ENCODE results near the gene HOXC12.

The HOXC12 gene

DNA sequence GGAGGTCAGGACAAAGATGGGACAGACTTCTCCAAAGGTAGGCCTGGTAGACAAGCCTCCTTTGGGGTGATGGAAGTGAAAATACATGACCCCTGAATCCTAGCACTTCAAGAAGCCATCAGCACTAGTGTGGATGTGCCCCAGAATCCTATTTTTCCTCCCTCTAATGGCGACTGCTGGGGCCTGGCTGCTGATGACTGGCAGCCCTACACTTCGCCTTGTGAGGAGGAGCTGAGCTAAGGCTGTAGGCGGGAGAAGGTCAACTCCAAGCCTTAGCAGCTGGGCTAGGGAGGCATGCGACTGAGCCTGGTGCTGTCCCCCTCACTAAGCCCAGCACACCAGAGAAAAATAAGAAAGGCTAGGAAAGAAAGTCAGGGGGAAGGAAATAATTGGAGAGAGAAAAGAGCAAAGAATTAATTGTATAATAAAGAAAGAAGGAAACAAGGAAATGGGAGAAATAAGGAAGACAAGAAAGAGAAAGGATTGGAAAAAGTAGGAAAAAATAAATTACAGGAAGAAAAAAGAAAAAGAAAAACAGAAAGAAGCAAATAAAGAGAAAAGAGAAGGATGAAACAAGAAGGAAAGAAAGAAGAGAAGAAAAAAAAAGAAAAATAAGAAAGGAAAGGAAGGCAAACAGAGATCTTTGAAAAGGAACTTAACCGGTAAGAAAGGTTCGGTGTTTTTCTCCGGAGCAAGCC, 25.6 kb downstream of the HOXC12 start:
- peak; percentile 66 for DNase-seq (ENCODE audit: low read depth)
- H3K4me3 ChIP-seq (ENCODE audit: low read depth, low read length), result peak overlapping the region; percentile 70

DNA sequence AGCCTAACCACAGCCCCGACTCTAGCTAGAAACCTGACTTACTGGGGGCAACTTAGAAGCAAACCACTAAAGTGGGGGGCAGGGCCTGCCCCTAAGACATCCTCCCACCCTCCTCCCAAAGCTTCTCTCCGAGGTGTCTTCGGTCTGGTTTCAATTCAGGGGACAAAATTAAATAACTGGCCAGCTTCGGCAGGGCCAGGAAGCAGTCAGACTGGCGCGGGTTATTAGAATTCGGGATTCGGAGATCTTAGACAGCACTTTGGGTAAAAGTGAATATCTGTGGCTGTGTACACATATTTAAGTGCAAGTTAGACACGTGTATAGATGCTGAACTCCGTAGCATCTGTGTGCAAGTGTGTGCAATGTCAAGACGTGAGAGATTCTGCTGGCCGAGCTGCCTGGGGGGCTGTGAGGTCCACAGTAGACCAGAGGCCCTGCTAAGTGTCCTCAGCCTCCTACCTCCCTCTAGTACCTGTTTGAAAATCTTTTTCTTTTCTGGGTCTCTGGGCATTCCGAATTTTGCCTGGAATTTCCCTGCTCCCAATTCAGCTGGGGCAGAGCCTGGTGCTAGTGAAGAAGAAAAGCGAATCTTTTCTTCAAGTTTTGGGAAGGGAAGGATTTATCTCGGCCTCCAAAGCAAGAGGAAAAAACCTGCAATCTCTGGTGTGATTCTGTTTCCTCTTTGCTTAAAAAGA, 26.2 kb downstream of the HOXC12 start:
- H3K4me3 ChIP-seq (ENCODE audit: low read depth, low read length), result peak overlapping the region; percentile 70
- DNase-seq (ENCODE audit: low read depth), result no peak

DNA sequence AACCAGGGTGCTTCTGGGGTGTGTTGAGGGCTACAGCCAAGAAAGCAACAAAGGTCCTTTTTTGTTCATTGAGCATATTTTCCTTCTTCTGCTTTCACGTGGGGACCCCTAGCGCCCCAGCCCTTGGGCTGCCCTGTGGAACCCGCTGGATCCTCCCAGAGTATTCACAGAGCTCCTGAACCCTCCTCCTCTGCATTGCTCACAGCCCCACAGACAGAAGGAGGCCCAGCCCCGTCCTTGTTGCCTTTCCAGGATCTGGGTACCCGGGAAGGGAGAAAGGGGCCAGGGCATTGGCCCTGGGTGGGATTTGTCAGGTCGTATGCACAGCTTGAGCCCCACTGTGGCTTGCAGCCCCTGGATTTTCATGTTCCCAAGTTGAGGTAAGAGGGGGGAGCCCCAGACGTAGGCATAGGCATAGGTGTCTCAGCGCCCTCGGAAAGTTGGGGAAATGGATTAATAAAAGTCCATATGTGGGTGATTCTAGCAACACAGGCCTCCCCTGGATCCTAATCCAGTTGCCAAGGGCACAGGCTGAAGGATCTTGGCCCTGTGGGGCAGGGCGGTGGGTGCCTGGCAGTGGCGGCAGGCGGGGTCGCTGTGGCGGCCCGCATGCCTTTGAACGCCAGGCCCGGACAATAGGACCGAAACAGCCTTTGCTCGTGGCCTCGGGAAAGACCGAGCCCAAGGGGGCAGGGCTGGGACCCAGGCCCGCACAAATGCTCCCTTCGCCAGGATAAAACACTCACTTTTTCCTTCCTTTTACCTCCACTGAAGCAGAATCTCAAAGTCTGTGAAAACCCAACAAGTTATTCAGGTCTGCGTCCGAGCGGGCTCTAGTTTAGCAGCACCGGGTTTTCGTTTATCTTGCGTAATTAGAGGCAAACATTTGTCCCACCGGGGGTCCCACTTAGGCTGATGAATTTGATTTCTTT, 27.2 kb downstream of the HOXC12 start:
- DNase-seq (ENCODE audit: low read depth), result no peak
- H3K4me3 ChIP-seq (ENCODE audit: low read depth, low read length), result peak overlapping the region; percentile 70

DNA sequence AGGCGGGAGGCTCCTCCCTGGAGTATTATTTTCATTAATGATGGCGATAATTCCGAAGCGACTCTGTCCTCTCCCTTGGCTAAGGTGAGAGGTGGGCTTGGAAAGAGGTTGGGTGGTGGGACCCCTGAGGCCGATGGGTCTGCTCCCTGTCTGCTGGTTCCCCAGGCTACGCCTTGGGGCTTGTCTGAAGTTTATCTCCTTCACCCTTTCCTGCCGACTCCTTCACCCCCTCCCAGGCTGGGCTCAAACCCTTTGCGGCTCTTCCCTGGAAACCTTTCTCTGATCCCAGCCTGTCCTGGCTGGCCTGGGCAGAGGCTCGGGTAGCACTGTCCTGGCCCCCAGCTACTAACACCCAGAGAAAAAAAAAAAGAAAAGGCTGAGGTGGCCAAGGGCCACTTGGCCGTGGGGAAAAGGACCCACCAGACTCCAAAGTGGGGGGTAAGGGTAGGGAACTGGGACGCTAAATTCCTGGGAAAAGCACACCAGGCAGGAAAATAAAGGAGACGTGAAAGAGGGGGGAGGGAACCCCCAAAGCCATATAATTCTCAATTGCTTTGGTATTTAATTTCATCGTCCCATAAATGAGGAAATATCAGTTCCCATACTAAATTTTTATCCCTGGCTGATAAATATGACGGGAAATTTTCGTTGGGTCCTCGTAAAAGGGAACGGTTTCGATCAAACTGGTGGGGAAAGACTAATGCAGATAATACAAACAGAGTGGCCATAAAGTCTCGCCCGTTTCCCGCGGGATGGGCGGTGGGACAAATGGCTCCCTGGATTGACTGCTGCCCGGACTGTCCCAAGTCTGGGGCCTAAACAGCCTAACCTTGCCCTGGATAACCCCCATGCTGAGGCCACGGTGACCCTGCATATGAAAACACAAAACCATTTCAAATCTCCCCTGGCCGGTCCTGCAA, 28.2 kb downstream of the HOXC12 start:
- DNase-seq (ENCODE audit: low read depth), result no peak
- H3K4me3 ChIP-seq (ENCODE audit: low read depth, low read length), result peak overlapping the region; percentile 70

DNA sequence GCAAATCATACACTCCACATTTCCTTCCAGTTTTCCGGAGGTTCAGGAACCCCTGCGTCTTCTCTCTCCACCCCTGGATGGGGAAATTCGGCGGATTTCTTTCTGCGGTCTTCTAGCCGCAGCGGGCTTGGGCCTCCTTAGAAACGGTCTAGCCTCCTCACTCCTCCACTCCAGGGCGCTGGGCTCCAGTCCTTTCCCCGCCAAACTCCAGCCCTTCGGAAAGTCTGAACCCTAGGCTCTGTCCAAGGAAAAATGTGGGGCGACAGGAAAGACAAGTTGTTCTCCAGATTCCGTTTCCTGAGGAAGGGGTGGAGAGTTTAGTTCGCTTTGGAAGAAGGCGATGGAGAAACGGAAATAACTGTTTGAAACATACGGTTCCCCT, 28.9 kb downstream of the HOXC12 start:
- DNase-seq (ENCODE audit: low read depth), result no peak
- peak overlapping the region; percentile 70 for H3K4me3 ChIP-seq (ENCODE audit: low read depth, low read length)

DNA sequence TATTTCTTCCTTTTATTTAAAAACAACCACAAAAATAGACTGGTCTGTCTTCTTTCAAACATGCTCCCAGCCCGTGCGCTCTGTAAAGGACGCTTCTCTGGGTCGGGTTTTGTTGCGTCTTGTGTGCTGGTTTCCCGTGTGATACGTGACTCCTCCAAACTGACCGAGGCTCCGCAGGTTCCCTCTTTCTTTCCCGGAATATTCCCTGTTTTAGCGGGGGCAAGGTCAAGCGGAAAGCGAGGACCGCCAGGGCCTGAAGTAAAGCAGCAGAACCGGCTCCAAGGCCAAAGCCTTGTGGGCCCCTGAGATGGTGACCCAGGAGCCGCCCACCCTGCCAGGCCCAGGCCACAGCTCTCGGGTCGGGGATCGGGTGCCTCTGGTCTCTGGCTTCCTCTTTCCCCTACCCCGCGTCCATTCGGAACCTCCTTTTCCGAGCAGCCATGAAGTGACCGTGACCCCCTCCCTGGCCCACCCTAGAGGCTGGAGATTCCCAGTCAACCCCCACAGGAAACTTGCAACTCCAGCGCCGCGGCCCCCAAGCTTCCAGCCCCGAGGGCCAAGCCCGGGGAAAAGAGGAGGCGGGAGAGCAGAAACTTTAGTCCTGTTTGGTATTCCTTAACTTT, 29.4 kb downstream of the HOXC12 start:
- H3K4me3 ChIP-seq (ENCODE audit: low read depth, low read length), result peak overlapping the region; percentile 70

DNA sequence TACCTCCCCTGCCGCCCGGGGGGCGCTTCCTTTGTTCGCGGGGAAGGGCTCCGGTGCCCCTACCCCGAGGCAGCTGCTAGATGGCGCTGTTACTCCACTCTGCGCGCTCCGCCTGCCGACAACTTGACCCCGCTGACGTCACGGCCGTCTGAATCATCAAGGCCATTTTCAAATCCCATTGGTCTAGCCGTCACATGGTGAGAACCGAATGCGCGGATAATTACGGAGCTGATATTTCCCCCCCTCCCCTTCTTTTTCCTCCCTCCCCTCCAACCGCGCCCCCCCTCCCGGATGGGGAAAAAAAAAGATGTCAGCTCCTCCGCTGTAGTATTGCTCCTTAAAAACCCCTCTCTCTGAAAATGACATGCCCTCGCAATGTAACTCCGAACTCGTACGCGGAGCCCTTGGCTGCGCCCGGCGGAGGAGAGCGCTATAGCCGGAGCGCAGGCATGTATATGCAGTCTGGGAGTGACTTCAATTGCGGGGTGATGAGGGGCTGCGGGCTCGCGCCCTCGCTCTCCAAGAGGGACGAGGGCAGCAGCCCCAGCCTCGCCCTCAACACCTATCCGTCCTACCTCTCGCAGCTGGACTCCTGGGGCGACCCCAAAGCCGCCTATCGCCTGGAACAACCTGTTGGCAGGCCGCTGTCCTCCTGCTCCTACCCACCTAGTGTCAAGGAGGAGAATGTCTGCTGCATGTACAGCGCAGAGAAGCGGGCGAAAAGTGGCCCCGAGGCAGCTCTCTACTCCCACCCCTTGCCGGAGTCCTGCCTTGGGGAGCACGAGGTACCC, 30.4 kb downstream of the HOXC12 start, which contains the start of gene HOXC10:
Gene HOXC10 (plus strand): TSS at position 246 of the 791 bp plus-strand sequence. CDS start 114 bp downstream, at position 360.
- DNase-seq (ENCODE audit: low read depth), result peak; percentile 95
- H3K4me3 ChIP-seq (ENCODE audit: low read depth, low read length), result peak within 1 kb of the TSS; percentile 71

More for the DNA sequence above, 29.4 kb downstream of the HOXC12 start:
- no peak for DNase-seq (ENCODE audit: low read depth)

DNA sequence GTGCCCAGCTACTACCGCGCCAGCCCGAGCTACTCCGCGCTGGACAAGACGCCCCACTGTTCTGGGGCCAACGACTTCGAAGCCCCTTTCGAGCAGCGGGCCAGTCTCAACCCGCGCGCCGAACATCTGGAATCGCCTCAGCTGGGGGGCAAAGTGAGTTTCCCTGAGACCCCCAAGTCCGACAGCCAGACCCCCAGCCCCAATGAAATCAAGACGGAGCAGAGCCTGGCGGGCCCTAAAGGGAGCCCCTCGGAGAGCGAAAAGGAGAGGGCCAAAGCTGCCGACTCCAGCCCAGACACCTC, 30.9 kb downstream of the HOXC12 start:
- DNase-seq (ENCODE audit: low read depth), result no peak
- peak overlapping the region; percentile 71 for H3K4me3 ChIP-seq (ENCODE audit: low read depth, low read length)

DNA sequence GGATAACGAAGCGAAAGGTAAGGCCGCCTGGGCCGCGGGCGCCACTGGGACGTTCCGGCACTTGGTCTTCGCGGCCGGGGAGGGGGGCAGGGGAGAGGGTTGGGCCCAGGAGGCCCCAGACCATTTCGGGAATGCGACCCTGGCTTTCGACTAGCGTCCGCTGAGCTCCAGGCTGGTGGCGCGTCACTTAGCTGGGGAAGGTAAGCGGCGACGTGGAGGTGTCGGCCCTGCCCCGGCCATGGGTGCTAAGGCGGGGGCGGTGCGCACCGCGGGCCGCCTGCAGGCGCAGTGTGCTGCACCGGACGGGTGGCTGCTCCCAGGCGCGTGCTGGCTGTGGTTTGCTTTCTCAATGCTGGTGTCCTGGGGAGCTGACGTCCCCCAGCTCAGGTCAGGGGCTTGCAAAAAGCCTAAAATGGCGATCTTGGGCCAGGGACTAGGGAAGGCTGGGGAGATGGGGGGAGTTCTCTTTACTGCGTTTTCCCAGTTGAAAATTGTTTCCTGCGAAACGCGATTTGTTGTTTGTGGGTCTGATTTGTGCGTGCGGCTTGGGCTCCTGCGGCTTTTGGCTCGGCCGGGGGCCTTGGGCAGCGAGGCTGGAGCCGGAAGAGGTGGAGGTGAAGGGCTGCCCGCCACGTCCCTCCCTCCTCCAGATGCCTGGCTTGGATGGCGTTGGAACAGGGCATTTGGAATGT, 31.4 kb downstream of the HOXC12 start:
- no peak for DNase-seq (ENCODE audit: low read depth)
- H3K4me3 ChIP-seq (ENCODE audit: low read depth, low read length), result peak overlapping the region; percentile 71

DNA sequence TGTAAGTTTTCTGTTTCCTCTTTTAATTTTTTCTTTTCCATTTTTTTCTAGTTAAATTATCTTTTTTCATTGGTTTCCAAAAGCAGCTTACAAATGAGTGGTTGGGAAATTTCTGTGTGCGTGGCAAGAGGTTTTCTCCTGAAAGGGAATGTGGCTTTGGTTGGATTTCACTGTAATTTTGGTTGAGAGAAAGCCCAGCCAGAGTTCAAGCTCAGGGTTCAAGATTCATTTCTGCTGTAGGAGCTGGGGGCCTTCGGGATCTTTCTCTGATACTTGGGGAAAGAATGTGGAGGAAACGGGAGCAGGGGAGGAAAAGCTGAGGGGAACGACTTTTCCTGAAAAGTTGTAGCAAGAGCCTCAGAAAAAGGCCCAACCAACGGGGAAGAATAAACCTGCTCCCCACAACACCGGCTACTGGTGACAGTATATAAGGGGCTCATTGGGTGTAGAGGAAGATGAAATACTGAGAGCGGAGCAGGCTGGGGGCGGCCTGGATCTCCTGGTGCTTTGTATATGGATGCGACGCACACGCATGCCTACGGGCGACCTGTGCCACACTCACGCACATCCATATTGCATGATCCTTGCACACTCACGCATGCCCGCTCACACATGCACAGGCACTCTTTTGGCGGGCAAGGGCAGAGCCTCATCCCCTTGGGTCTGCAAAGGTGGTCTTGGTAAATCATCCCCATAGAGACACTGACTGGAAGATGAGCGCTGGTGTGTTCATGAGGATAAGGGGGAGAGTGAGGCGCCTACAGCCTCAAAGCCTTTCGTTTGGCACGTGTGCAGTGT, 32.2 kb downstream of the HOXC12 start:
- DNase-seq (ENCODE audit: low read depth), result no peak
- H3K4me3 ChIP-seq (ENCODE audit: low read depth, low read length), result peak overlapping the region; percentile 71

DNA sequence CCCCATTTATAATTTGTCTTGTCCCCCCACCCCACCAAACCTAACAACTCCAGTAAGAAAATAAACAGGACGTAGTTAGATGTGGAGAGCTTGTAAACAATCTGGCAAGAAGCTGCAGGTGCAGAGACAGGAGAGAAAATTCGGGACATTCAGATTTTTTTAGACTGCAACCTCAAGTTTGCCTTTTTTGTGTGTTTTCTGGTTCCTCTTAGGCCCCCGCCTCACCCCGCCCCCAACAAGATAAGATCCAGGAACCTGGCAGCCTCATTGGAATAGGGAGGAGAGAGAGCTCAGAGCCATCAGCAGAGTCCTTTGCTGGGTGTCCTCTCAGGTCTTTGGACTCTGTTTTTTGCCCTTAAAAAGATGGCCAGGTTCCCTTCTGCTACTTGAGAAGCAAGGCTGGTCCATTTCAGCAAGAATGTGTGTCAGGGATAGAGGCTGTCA, 33.1 kb downstream of the HOXC12 start:
- no peak for DNase-seq (ENCODE audit: low read depth)
- H3K4me3 ChIP-seq (ENCODE audit: low read depth, low read length), result peak overlapping the region; percentile 71

DNA sequence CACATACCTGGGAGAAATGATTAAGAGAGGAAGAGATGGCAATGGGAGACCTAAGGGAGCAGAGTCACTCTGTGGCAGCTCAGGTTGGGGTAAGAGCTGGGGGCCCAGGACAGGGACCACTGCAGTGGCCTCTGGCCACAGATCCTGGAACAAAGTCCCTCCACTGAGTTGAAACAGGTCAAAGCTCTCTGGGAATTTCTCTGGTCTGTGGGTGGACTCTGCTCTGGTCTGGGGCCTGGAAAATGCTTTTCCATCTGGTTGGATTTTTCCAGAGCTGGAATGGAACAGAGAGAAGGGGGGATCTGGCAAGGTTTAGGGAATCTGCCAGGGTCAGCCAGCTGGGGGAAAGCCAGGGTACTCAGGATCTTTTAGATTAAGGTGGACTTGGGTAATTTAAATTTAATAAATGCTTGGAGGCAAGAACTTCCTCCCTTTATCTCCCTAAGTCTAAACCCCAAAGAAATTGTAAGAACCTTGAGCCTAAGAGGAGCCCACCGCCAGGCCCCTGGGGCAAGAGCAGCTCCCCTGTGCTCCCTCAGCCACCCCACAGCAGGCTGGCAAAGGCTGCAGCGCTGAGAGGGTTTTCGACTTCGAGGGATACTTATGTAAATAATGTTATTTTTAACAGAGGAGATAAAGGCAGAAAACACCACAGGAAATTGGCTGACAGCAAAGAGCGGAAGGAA, 34.0 kb downstream of the HOXC12 start:
- H3K4me3 ChIP-seq (ENCODE audit: low read depth, low read length), result peak overlapping the region; percentile 71
- no peak for DNase-seq (ENCODE audit: low read depth)

DNA sequence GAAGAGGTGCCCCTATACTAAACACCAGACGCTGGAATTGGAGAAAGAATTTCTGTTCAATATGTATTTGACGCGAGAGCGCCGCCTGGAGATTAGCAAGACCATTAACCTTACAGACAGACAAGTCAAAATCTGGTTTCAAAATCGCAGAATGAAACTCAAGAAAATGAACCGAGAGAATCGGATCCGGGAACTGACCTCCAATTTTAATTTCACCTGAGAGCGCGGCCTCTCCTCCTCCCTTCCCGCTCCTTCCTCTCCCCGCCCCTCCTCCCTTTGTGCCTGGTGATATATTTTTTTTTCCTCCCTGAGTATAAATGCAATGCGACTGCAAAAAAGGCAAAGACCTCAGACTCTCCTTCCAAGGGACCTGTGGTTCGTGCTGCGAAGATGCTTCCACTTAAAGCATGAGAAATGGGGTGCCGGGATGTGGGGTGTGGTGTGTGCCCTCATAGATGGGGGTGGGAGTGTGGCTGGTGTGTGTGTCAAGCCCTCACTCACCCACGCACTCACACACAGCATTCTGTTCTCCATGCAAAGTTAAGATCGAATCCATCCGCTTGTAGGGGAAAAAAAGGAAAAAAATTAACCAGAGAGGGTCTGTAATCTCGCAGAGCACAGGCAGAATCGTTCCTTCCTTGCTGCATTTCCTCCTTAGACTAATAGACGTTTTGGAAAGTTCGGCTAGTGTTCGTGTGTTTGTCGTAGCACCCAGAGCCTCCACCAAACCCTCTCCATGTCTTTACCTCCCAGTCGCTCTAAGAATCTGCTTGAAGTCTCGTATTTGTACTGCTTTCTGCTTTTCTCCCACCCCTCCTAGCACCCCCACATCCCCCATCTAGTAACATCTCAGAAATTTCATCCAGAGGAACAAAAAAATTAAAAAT, 34.8 kb downstream of the HOXC12 start:
- peak overlapping the region; percentile 71 for H3K4me3 ChIP-seq (ENCODE audit: low read depth, low read length)

DNA sequence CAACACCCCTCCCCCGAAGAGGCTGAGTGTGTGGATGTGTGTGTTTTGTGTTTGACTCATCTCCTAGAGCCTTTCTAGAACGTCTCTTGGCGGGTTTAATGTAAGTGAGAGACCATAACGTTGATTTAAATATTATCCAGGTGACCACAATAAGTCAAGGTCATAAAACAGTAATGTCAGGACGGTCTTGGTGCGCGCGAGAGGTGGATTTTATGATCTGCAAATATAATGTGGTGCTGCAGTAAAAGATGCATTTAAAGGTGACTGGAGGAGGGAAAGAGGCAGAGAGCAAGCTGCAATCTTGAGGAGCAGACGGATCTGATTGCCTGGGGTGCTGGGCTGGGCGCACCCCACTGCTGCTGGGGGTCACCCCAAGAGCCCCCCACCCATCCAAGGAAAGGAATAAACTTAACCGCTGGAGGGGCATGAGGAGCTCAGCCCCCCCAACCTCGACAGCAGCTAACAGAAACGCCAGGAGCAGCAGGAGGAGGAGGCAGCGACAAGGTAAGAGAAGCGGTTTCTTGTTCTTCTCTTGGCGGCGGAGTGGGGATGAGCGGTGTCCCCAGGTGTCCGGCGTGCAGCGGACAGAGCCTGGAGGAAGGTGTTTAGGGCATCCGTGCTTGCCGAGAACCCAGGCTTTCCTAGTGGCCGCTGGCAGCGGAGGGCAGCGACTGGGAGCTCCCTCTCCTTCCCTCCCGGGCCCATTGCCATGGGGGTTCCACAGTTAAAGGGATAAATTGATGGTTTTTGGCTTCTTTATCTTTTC, 35.8 kb downstream of the HOXC12 start:
- H3K4me3 ChIP-seq (ENCODE audit: low read depth, low read length), result peak overlapping the region; percentile 71
- DNase-seq (ENCODE audit: low read depth), result no peak

More for the DNA sequence above, 34.8 kb downstream of the HOXC12 start:
- DNase-seq (ENCODE audit: low read depth), result peak; percentile 76

All from skeletal muscle cell (primary cell).